DOHH2 (cell line): ENCODE measurements around the gene ZNF614.

Source experiments
- H3F3A ChIP-seq: fragments of 200-600 bp; sonication (generic), shearing (Covaris generic); 2 replicates; pipeline ENCODE4 v1.6.0; 2016; ENCODE audit warnings: antibody characterized with exemption, mild to moderate bottlenecking; ENCODE audit not compliant: control insufficient read depth, insufficient read depth
- H3K27ac ChIP-seq: fragments of 200-600 bp; sonication (generic); 2 replicates; pipeline ENCODE4 v1.5.1; 2014; ENCODE audit warnings: low read depth, mild to moderate bottlenecking, low read length, moderate library complexity
- H3K27me3 ChIP-seq: fragments of 200-600 bp; sonication (generic); 2 replicates; pipeline ENCODE4 v1.6.1; 2014; ENCODE audit warnings: mild to moderate bottlenecking, low read length, mixed read lengths; ENCODE audit not compliant: control insufficient read depth
- H3K36me3 ChIP-seq: fragments of 200-600 bp; sonication (generic); 2 replicates; pipeline ENCODE4 v1.6.1; 2014; ENCODE audit warnings: mild to moderate bottlenecking, low read length, moderate library complexity, mixed read lengths; ENCODE audit not compliant: control insufficient read depth
- H3K4me1 ChIP-seq: fragments of 200-600 bp; sonication (generic); 2 replicates; pipeline ENCODE4 v1.6.1; 2014; ENCODE audit warnings: mild to moderate bottlenecking, low read length, mixed read lengths; ENCODE audit not compliant: control insufficient read depth
- H3K4me2 ChIP-seq: fragments of 200-600 bp; sonication (generic); 2 replicates; pipeline ENCODE4 v1.6.0; 2014; ENCODE audit warnings: mild to moderate bottlenecking, low read length, moderate library complexity
- H3K4me3 ChIP-seq: fragments of 200-600 bp; sonication (generic); 2 replicates; pipeline ENCODE4 v1.5.1; 2014; ENCODE audit warnings: mild to moderate bottlenecking, low read length, mixed read lengths
- H3K79me2 ChIP-seq: fragments of 200-600 bp; sonication (generic); 2 replicates; pipeline ENCODE4 v1.6.1; 2014; ENCODE audit warnings: mild to moderate bottlenecking, low read length, mixed read lengths; ENCODE audit not compliant: control insufficient read depth
- H3K9me2 ChIP-seq: fragments of 200-600 bp; sonication (generic); replicated peaks from 2 replicates; pipeline ENCODE4 v1.6.1; 2014; ENCODE audit warnings: mild to moderate bottlenecking, low read length, mixed read lengths; ENCODE audit not compliant: control insufficient read depth
- H3K9me3 ChIP-seq: fragments of 200-600 bp; sonication (generic); 2 replicates; pipeline ENCODE4 v1.6.1; 2014; ENCODE audit warnings: antibody characterized with exemption, low read length, mixed read lengths; ENCODE audit not compliant: control insufficient read depth, insufficient read depth
- H4K20me1 ChIP-seq: fragments of 200-600 bp; sonication (generic); 2 replicates; pipeline ENCODE4 v1.6.0; 2014; ENCODE audit warnings: low read depth, mild to moderate bottlenecking, antibody characterized with exemption, low read length, moderate library complexity; ENCODE audit not compliant: control insufficient read depth, insufficient read depth
- CTCF ChIP-seq: fragments of 200-600 bp; sonication (generic); IDR thresholded peaks from one replicate; pipeline ENCODE4 v1.5.1; 2014; ENCODE audit warnings: antibody characterized with exemption, mild to moderate bottlenecking, low read depth, low read length; ENCODE audit not compliant: poor library complexity, severe bottlenecking
- EZH2phosphoT487 ChIP-seq: fragments of 200-600 bp; sonication (generic); IDR thresholded peaks from 2 replicates; pipeline ENCODE4 v1.6.1; 2017; ENCODE audit warnings: borderline replicate concordance, mild to moderate bottlenecking, antibody characterized with exemption, low read length, moderate library complexity, mixed read lengths

ZNF614 gene

GRCh38 chr19:52020506-52020905 is 7.7 kb downstream of the ZNF614 start:
- Histone ChIP-seq H3K27ac (no peak overlapping the region), H3K36me3 (peaks cover 90% of the 10 kb centered on the region), H3K4me2 (no peak overlapping the region), H3F3A (no peaks in the 10 kb centered on the region), H3K4me1 (no peaks in the 10 kb centered on the region), H3K27me3 (no peaks in the 10 kb centered on the region), H3K4me3 (no peak overlapping the region), H4K20me1 (no peaks in the 10 kb centered on the region), H3K9me2 (no peaks in the 10 kb centered on the region), H3K79me2 (no peaks in the 10 kb centered on the region), H3K9me3 (peaks cover 51% of the 10 kb centered on the region)
- TF ChIP-seq EZH2phosphoT487: no peak
- no peak for TF ChIP-seq CTCF

- Histone ChIP-seq H3K4me1 (peaks cover 11% of the 10 kb centered on the region), H3K9me3 (peaks cover 42% of the 10 kb centered on the region), H3K27ac (no peak overlapping the region), H3K4me2 (no peak overlapping the region), H3K79me2 (no peaks in the 10 kb centered on the region), H3K4me3 (no peak overlapping the region), H3K27me3 (no peaks in the 10 kb centered on the region), H3K36me3 (peaks cover 14% of the 10 kb centered on the region), H4K20me1 (no peaks in the 10 kb centered on the region), H3K9me2 (no peaks in the 10 kb centered on the region), H3F3A (0 out of 2 replicates have a peak, but pooled peaks cover 2% of the 10 kb centered on the region)
- no peak for TF ChIP-seq EZH2phosphoT487
- no peak for TF ChIP-seq CTCF
Observed at GRCh38 chr19:52010674-52011073, 17.5 kb downstream of the ZNF614 start.

GRCh38 chr19:52007806-52008557 is 20.2 kb downstream of the ZNF614 start, which contains the start of gene ZNF615:
ZNF615 (minus strand) TSS chr19:52008211; CDS start chr19:52003711, 4,500 bp downstream.
- H3K9me3 ChIP-seq: peaks cover 42% of the 10 kb centered on the region
- peaks cover 4% of the 10 kb centered on the region for H3K36me3 ChIP-seq
- peak within 1 kb of the TSS; percentile 76 for H3K4me2 ChIP-seq
- TF ChIP-seq EZH2phosphoT487: no peak
- TF ChIP-seq CTCF: no peak
- no peak within 1 kb of the TSS for H3K27ac ChIP-seq
- H4K20me1 ChIP-seq: no peaks in the 10 kb centered on the region
- H3K4me1 ChIP-seq: peaks cover 11% of the 10 kb centered on the region
- 0 out of 2 replicates have a peak, but pooled peaks cover 2% of the 10 kb centered on the region for H3F3A ChIP-seq
- no peaks in the 10 kb centered on the region for H3K9me2 ChIP-seq
- no peaks in the 10 kb centered on the region for H3K79me2 ChIP-seq
- no peaks in the 10 kb centered on the region for H3K27me3 ChIP-seq
- H3K4me3 ChIP-seq: peak within 1 kb of the TSS; percentile 77
